Measurements from ENCODE around the gene GLYATL1. TPM values are rescaled to one million over a fixed set of nuclear protein-coding genes. Genes with fewer than 3 reads are reported as not detected.
A peak's percentile ranks its signal among the peaks of the same experiment; 100 is the strongest.

GLYATL1 gene
- total RNA-seq, 1 donor from 2014 or later = 4.5 TPM

- no peaks in the 10 kb centered on the region for H3K4me1 Mint-ChIP-seq (ENCODE audit: unreplicated experiment)
- no peak overlapping the region for H3K4me3 Mint-ChIP-seq
- no peak for DNase-seq (ENCODE audit: extremely low spot score, unreplicated experiment)
- H3K27ac Mint-ChIP-seq = no peak overlapping the region
- H3K36me3 Mint-ChIP-seq = no peaks in the 10 kb centered on the region
- TF ChIP-seq, protein P1, sequence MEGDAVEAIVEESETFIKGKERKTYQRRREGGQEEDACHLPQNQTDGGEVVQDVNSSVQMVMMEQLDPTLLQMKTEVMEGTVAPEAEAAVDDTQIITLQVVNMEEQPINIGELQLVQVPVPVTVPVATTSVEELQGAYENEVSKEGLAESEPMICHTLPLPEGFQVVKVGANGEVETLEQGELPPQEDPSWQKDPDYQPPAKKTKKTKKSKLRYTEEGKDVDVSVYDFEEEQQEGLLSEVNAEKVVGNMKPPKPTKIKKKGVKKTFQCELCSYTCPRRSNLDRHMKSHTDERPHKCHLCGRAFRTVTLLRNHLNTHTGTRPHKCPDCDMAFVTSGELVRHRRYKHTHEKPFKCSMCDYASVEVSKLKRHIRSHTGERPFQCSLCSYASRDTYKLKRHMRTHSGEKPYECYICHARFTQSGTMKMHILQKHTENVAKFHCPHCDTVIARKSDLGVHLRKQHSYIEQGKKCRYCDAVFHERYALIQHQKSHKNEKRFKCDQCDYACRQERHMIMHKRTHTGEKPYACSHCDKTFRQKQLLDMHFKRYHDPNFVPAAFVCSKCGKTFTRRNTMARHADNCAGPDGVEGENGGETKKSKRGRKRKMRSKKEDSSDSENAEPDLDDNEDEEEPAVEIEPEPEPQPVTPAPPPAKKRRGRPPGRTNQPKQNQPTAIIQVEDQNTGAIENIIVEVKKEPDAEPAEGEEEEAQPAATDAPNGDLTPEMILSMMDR (conservative IDR thresholded peaks at IDR 0.05) = no peak
- no peaks in the 10 kb centered on the region for H3K9me3 Mint-ChIP-seq
- no peaks in the 10 kb centered on the region for H3K27me3 Mint-ChIP-seq
These were observed 9.9 kb downstream of the GLYATL1 start for GRCh38 chr11:58949184-58949583.

DNA sequence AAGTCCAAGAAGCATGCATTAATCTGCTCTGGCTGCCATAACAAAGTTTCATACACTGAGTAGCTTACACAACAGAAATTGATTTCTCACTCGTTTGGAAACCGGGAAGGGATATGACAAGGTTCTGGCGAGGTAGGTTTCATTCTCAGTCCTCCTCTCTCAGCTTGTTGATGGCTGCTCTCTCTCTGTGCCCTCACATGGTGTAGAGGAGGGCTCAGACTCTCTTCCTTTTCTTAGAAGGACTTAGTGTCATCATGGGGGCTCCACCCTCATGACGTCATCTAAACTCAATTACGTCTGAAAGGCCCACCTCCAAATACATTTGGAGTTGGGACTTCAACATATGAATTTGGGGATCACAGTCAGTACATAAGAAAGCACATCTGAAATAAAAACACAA is 18.6 kb downstream of the GLYATL1 start:
- no peak for DNase-seq (ENCODE audit: extremely low spot score, unreplicated experiment)
- H3K27ac Mint-ChIP-seq = no peak overlapping the region
- TF ChIP-seq, protein P1 (conservative IDR thresholded peaks at IDR 0.05) = no peak
- H3K9me3 Mint-ChIP-seq = no peaks in the 10 kb centered on the region
- H3K4me1 Mint-ChIP-seq (ENCODE audit: unreplicated experiment) = no peaks in the 10 kb centered on the region
- no peak overlapping the region for H3K4me3 Mint-ChIP-seq
- H3K36me3 Mint-ChIP-seq = no peaks in the 10 kb centered on the region
- peaks cover 25% of the 10 kb centered on the region for H3K27me3 Mint-ChIP-seq

DNA sequence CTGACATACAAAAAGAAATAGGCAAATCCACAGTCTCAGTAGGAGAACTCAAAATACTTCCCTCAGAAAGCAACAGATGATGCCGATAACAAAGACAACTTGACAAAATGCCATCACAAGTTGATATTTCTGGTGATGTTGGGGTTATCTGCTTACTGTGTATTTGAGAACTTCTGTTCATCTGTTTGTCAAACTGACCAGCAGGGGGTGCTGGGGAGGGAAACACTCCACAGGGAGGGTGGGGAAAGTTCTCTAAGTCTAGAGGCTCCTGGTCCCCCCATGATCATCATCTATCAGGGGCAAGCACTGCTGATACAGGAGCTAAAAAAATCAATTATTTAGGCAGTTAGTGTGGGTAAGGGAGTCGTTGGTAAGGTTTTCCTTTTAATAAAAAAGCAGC is 19.2 kb downstream of the GLYATL1 start:
- Mint-ChIP-seq H3K27ac (no peak overlapping the region), H3K4me3 (no peak overlapping the region), H3K36me3 (no peaks in the 10 kb centered on the region), H3K4me1 (ENCODE audit: unreplicated experiment) (no peaks in the 10 kb centered on the region), H3K9me3 (no peaks in the 10 kb centered on the region), H3K27me3 (peaks cover 30% of the 10 kb centered on the region)
- DNase-seq (ENCODE audit: extremely low spot score, unreplicated experiment) = no peak
- TF ChIP-seq, protein P1 (conservative IDR thresholded peaks at IDR 0.05) = peak; percentile 56

- DNase-seq (ENCODE audit: extremely low spot score, unreplicated experiment) = no peak
- TF ChIP-seq, protein P1 (conservative IDR thresholded peaks at IDR 0.05) = no peak
- Mint-ChIP-seq H3K4me1 (ENCODE audit: unreplicated experiment) (no peaks in the 10 kb centered on the region), H3K9me3 (no peaks in the 10 kb centered on the region), H3K36me3 (no peaks in the 10 kb centered on the region), H3K27ac (no peak overlapping the region), H3K27me3 (peaks cover 64% of the 10 kb centered on the region), H3K4me3 (peak overlapping the region; percentile 77)
These were observed 24.3 kb downstream of the GLYATL1 start for GRCh38 chr11:58963551-58964104.

GRCh38 chr11:58965246-58965985 is 26.1 kb downstream of the GLYATL1 start:
- Mint-ChIP-seq H3K36me3 (no peaks in the 10 kb centered on the region), H3K27ac (no peak overlapping the region), H3K27me3 (peaks cover 70% of the 10 kb centered on the region), H3K4me1 (ENCODE audit: unreplicated experiment) (no peaks in the 10 kb centered on the region), H3K9me3 (no peaks in the 10 kb centered on the region), H3K4me3 (no peak overlapping the region)
- DNase-seq (ENCODE audit: extremely low spot score, unreplicated experiment) = no peak
- TF ChIP-seq, protein P1 (conservative IDR thresholded peaks at IDR 0.05) = no peak
